HG03378 (cell line): ENCODE results near the gene CDC40.
"Not testable (repeated sequence)": the region's sequence is repeated elsewhere in the genome, so short reads cannot be mapped to it uniquely, and the experiment has no call there.

ENCODE experiments used
- ATAC-seq: cut with Tn5 transposase; IDR thresholded peaks from one replicate; pipeline ENCODE4 v1.9.1; 2021; ENCODE audit warnings: mild to moderate bottlenecking, moderate library complexity; ENCODE audit not compliant: unreplicated experiment

The CDC40 gene

DNA sequence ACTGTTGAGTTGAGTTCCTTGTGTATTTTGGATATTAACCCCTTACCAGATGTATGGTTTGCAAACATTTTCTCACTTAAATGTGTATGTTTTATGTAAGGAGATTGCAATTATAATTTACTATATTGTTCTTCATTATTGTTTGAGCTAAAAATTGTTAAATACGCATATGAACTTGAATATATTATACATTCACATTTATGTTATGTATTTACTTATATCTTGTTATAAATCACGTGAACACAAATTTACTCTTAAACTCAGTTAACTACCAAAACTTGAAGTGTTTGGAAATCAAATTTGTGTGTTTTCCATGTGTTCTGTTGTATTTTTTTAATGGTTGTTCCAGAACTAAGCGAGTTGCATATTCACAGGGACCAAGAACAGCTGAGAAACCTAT is 18.3 kb downstream of the CDC40 start:
- ATAC-seq, result no peak

DNA sequence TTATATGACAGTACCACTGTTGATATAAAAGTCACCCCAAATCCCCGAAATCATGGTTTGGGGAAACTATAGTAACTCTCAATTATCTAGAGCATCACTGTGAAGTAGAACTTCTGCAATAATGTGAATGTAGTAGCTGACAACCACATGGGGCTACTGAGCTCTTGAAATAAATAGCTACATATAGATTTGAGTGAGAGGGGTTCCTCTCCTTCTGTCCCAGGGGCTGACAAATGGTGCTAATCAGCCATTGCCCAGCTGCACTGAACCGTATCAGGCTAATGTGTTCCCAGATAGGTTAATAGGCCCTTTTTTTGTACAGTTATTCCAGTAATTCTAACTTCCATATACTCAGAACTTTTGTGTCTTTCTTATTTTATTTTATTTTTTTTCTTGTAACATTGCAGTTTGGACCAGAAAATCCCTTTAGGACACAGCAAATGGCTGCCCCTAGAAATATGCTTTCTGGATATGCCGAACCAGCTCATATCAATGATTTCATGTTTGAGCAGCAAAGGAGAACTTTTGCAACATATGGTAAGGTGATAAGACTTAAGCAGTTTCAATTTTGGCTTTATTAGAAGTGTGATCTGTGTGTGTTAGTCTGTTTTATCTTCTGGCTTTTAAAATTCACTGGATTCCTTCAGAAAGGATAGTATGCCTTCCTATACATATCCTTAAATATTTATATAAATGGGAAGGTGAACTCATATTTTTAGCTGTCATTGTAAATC is 21.1 kb downstream of the CDC40 start:
- no peak for ATAC-seq

DNA sequence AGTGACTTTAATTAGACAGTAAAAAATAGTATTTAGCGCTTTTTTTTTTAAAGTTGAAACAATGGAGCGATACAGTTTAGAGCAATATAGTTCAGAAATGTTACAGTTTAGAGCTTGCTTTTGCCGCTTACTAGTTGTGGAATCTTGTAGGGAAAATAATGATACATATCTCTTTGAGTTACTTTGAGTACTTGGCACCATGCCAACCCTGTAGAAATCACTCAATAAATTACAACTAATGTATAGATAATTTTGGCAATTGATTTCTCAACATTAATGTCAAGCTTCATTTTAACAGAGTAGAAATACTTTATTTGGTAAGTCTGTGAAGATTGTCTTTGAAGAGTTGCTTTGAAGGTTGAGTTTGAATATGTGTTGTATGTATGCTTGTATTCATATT is 27.4 kb downstream of the CDC40 start:
- no peak for ATAC-seq

DNA sequence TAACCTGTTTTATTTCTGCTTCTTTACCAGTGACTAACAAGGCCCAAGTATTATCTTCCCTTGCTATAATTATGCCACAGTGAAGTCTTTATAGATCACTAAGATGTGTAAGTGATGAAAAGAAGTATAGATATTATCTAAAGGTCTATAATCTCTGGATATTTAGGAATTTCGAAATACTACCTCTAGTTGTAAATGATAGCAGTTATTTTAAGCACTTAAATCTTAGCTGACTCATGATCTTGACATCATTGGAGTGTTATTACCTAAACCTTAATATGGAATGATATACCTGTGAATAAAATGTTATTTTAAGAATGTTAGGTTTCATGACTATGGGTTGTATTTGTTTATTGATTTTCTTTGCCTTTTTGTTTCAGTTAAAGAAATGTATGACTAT is 31.5 kb downstream of the CDC40 start:
- ATAC-seq, result no peak

DNA sequence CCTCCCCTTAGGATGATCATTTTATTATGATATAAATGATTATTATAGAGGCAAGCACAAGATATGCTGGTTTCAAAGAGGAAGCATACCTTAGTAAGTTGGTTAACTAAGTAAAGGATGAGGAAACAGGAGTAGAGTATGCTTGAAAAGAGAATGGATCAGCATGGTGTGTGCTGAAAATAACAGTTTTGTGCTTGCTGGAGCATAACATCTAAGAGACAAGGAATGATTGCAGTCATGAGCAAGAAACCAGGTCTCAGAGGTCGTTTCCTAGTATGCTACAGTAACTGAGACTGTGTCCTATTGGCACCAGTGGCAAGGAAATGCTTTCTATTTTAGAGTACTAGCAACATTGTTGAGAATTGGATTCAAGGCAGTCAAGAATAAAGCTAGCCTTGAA is 34.1 kb downstream of the CDC40 start:
- no peak for ATAC-seq

DNA sequence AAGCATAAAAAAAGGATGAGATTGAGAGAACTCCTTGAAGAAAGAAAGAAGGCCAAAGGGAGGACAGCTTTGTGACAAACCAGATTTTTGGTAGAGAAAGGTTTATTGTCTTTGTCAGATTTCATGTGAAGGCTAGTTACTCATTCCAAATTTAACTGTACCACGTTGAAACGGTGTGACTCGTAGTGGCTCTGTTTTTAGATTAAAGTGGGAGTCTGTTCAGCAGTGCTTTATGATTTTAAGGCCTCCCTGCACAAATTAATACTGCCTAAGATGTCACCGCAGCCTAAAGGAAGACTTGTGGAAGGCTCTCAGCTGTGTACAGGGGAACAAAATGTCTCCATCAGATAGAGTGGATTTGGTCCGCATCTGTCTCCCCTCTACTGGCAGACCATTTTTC is 35.9 kb downstream of the CDC40 start:
- no peak for ATAC-seq

DNA sequence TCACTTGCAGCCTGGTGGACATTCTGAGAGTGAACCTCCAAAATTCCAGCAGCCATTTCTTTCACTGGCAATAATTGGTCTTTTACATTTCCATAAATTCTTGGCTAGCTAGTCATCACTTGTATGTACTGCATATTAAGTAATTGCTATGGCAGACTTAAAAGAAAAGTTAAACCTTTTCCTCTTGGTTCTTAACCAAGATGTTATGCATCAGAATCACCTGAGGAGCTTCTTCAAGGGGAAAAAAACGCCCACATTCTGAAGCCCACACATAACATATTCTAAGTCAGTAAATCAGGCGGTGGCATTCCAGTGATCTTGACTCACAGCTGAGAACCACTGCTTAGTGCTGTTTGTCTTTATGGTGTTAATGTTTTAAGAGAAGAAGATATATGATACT is 37.0 kb downstream of the CDC40 start:
- no peak for ATAC-seq

DNA sequence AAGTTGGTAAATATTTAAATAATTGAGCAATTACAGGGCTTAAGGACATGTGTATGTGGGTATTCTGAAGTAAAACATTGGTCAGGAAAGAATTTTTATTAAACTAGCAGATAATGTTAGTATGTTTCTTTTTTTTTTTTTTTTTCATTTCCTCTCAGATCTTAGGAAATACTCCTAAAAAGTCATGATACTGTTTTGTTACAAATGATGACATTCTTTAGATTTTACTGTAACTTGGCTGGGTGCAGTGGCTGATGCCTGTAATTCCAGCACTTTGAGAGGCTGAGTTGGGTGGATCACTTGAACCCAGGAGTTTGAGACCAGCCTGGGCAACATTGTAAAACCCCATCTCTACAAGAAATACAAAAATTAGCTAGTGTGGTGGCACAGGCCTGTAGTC is 41.5 kb downstream of the CDC40 start:
- ATAC-seq, result no peak

DNA sequence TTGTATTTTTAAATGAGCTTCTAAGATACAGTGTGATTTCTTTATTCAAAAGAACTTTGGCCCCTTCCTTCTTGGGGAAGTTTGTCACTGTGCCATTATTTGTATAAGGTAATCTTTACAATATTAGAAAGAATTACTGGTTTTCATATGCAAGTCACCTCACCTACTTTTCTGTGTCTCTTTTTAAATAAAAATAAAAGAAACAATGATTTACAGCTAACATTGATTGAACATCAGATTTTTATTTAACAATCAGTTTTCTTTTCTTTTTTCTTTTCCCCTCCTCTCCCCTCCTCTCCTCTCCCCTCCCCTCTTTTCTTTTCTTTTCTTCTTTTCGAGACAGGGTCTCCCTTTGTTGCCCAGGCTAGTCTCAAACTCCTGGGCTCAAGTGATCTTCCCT is 46.0 kb downstream of the CDC40 start:
- no peak for ATAC-seq

DNA sequence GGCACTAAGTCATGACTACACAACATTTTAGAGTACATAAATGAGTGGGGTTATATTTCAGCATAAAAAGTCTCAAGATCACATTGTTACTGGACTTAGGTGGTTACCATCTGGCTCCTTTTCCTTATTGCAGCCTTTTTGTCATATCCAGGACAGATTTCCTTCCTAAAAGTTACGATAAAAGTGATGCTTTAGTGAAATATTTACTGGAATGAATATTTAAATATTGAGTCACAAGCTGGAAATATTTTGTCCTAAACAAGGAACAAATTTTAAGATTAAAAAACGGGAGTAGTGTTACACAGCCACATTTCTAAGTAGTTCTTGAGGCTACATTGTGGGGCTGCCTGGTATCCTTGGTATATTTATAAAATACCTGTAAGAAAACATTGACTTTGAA is 52.2 kb downstream of the CDC40 start:
- ATAC-seq, result no peak

DNA sequence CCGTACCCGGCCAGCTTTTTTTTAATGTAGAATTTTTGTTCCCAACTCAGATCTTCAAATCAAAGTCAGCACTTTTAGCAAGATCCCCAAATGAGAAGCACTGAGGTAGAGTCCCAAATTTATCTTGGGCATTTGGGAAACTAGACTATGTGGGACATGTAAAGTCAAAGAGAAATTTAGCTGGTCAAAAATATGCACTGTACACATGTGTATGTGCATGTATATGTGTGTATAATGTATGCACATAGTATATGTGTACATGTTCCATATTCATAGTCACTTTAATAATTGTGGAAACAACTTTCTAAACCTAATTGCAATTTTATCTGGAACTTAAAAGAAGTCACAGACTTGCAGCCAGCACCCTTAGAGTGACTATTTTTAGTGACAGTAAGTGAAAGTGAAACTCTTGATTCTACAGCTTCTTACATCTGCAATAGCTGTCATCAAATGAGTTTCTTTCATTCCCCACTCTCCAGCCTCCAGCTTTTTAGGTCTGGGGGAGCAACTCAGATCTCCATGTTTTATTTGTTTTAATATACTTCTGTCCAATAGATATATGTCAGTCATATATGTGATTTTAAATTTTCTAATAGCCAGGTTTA is 53.6 kb downstream of the CDC40 start:
- peak; percentile 94 for ATAC-seq

DNA sequence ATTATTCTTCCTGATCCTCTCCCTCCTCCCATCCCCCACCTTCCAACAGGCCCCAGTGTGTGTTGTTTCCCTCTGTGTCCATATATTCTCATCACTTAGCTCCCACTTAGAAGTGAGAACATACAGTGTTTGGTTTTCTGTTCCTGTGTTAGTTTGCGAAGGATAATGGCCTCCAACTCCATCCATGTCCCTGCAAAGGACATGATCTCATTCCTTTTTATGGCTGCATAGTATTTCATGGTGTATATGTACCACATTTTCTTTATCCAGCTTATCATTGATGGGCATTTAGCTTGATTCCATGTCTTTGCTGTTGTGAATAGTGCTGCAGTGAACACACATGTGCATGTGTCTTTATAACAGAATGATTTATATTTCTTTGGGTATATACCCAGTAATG is 55.8 kb downstream of the CDC40 start:
- not testable (repeated sequence) for ATAC-seq

DNA sequence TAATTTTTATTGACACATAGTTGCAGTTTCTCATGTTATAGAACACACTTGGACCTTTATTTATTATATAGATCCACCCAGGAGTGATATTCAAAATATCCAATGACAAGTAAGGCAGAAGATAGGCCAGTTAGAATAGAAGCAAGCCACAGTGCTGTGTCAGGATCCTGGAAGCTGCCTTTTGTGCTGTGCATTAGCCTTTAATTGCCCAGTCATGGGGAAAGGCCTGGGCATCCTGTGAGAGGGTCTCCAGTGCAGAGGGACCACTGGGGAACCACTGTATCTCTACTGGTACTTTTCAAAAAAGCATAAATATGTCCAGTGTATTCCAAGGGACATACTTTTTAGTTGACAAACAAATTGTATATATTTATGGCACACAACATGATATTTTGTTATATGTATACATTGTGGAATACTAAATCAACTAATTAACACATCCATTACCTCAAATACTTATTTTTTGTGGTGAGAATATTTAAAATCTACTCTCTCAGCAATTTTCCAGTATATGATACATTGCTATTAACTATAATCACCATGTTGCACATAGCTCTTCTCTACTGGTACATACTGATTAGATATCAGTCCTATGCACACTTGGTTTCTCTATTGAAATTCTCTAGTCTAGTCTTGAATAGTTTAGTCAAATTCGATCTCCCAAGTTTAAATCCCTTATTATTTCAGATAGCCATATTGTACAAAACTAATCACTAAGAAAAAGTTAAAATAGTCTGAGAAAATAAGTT is 59.5 kb downstream of the CDC40 start:
- ATAC-seq, result no peak

DNA sequence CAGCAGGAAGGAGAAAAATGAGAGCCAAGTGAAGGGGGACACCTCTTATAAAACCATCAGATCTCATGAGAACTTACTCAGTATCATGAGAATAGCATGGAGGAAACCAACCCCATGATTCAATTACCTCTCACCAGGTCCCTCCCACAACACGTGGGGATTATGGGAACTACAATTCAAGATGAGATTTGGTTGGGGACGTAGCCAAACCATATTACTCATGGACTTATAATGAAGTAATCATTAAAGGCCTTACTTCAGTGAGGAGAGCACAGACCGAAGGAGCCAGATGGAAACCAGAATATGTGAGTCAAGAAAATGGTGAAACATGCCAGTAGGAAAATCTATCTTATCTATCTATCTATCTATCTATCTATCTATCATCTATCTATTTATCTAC is 64.4 kb downstream of the CDC40 start:
- not testable (repeated sequence) for ATAC-seq

DNA sequence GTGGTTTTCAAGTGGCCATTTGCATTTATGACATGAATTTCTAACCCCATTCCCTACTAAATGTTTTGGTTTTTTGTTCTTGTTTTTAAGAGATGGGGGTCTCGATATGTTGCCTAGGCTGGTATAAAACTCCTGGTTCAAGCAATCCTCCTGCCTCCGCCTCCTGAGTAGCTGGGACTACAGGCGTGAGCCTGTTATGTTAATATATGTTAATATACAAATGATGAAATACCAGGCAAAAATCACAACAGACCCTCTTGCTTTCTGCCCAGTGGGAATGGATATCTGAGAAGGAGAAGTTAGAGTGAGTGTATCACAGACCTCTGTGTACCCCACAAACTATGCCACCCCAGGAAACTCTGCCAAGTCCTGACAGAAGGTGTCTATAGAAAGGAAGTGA is 66.2 kb downstream of the CDC40 start:
- no peak for ATAC-seq

DNA sequence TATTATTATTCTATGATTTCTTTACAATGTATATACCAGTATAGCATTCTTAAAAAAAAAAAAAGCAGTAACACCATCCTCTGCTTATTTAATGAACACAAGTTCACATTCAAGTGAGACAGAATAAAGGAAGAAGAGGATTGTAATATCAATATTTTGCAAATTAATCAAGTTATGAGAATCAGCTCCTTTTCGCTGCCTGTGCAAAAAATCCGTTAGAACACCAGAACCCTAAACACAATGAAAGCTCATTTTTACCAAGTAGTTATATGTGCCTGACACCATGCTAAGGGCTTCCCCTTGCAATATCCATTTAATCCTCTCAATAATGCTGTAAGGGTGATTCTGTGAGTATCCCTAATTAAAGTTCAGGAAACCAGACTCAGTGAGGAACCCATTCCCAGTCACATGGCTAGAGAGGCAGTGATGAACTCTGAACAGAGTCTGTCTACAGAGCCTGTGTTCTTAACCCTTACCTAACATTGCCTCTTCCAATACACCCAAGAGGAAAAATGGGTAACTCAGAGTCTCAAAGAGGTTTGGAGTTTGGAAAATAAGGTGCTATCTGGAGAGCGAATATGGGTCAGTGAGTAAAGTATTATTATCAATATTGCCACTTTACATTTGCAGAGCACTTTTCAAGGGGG is 66.8 kb downstream of the CDC40 start:
- ATAC-seq, result no peak

DNA sequence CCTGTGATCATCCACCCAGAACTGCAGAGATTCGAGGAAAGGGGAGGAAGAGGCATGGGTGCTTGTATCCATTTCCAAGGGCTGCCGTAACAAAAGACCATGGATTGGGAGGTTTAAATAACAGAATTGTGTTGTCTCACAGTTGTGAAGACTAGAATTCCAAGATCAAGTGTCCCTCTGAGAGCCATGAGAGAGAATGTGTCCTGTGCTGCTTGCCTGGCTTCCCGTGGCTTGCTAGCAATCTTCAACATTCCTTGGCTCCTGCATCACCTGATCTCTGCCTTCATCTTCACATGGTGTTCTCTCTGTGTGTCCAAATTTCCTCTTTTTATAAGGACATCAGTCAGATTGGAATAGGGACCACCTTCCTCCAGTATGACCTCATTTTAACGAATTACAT is 69.8 kb downstream of the CDC40 start:
- no peak for ATAC-seq

DNA sequence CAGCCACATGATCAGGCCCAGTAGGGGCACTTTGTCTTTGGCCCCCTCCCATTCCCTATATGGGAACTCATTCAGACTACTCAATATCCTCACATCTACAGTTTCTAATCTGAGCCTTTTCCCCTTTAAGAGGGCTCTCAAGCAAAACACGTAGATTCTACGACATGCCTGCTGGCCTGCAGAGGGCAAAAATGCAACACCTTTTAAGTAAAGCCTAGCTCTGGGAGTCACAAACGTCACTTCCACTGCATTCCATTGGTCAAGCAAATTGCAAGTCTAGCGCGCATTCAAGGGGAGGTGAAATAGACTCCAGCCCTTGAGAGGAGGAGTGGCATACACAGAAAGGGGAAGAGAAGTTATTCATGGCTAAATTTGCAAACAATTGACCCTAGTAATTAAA is 70.6 kb downstream of the CDC40 start:
- ATAC-seq, result no peak

DNA sequence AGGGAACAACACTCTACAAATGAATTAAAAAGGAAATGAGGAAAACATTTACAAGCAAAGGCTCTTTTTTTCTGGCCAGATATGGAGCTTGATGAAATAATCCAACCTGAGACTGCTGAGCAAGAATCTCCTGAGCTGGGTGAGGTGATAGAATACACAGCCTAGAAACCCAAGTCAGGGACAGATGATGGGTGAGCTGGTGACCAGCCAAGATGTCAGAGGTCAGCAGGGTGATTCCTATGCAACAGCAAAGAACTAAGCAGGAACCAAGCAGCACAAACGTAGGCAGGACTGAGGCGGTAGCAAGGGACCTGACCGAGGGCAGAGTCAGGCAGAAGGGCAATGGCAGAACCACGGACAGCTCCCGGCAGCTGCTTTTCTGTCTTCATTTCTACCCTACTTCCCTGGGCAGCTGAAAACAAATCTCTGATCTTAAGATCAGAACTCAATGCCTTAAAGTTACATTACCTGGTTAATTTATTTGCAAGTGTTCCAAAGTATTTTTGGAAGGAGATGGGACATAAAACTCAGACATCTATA is 75.1 kb downstream of the CDC40 start:
- no peak for ATAC-seq

DNA sequence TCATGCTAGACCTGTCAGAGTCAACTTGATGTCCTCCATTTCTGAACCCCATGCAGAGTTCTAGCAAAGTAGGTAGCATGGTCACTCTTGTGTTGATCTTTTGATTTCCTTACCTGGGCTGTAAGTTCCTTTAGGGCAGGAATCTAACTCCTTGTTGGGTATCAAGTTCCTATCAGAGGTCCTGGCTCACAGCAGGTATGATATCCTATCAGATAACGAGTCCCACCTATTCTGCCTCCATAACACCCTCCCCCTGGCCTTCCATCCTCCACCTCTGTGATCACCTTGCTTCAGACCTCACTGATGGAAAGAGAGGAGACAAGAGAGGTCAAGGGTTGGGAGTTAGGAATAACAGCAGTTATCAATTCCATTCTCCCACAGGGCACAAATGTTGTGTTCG is 76.1 kb downstream of the CDC40 start:
- ATAC-seq, result no peak

DNA sequence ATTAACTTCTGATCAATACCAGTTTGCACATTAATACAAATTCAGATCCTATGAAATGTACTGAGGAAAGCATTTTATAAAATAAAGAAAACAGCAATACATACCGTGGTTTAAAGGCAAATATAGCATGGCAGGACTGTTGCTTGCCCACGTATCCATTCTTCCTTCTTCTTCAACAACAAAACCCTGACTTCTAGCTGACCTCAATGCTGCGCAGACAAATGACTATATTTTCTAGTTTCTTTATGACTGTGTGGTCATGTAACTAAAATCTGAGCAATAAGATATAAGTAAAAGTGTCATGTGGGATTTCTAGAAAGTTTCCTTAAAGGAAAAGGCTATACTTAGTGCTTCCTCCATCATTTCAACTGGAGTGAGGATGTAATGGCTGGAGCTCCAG is 85.0 kb downstream of the CDC40 start:
- no peak for ATAC-seq

DNA sequence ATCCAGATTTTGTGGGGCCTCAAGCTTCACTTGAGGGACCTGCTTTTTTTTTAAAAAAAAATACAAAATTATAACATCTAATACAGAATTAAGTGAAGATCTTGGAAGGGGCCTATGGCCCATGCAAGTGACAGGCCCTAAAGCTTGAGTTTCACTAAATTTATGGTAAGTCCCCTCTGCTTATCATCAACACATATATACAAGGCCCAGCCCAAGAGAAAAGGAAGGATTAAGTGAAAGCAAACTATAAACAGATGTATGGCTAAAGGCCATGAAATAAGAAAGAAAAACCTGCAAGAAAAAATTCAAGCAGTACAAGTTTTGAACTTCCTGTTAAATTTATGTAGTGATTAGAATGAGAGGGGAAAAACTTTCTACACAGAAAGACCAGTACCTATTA is 86.8 kb downstream of the CDC40 start:
- ATAC-seq, result no peak
